HUES64 (cell line): ENCODE data around the gene SKIC8.

Source experiments
- H3K27ac ChIP-seq: 2 replicates; pipeline ENCODE4 v1.7.0; 2013; ENCODE audit warnings: low read depth, low read length, inconsistent platforms
- H3K27me3 ChIP-seq: 2 replicates; pipeline ENCODE4 v1.6.1; 2013; ENCODE audit warnings: mild to moderate bottlenecking, low read length; ENCODE audit not compliant: insufficient read depth
- H3K36me3 ChIP-seq: 2 replicates; pipeline ENCODE4 v1.6.1; 2013; ENCODE audit warnings: mild to moderate bottlenecking, low read length; ENCODE audit not compliant: insufficient read depth
- H3K4me1 ChIP-seq: 2 replicates; pipeline ENCODE4 v1.6.1; 2013; ENCODE audit warnings: mild to moderate bottlenecking, low read length, moderate library complexity; ENCODE audit not compliant: insufficient read depth
- H3K4me3 ChIP-seq: 2 replicates; pipeline ENCODE4 v1.5.1; 2013; ENCODE audit warnings: mild to moderate bottlenecking, low read length, moderate library complexity
- H3K9ac ChIP-seq: 2 replicates; pipeline ENCODE4 v1.6.1; 2013; ENCODE audit warnings: mild to moderate bottlenecking, low read depth, low read length
- H3K9me3 ChIP-seq: 2 replicates; pipeline ENCODE4 v1.6.1; 2013; ENCODE audit warnings: low read depth, low read length; ENCODE audit not compliant: insufficient read depth
- WGBS: fragments of 150-250, 120-280 bp; methylation state at CpG from one replicate; pipeline ENCODE4 v1.1.7; 2013; ENCODE audit warnings: missing lambda C conversion rate; 5-methylcytosine and 5-hydroxymethylcytosine counted together

Gene SKIC8

DNA sequence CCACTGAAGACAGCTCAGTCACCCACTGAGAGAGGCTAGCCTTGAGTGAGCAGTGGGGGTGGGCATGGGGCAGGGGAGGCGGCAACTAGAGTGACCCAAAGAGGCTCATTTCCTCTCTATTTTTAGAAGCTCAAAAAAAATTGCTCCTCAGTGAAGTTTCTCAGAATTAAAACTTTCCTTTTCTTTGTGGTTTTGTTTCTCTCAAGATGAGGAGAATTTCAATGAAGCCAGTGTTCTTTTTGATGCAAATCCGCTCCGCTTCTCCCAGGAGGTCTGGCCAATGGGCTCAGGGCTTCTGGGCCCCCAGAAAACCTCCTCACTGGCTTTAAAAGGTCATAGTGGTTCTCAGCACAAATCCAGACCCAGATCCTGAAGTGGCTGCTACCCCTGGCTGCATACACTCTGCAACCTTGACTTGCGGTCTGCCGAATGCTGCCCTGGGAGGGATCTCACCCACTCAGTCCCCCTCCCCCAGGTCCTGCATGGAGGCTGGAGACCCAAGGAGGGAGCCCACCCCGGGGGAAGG, 64.8 kb downstream of the SKIC8 start, which contains the start of gene ACSBG1:
ACSBG1 (minus strand) TSS at position 51 of the 526 bp plus-strand sequence. CDS start 64 bp downstream, outside the sequence.
- H3K9me3 ChIP-seq, result no peaks in the 10 kb centered on the region
- peaks cover 17% of the 10 kb centered on the region for H3K4me1 ChIP-seq
- H3K9ac ChIP-seq, result no peak within 1 kb of the TSS
- no peaks in the 10 kb centered on the region for H3K27me3 ChIP-seq
- peak within 1 kb of the TSS; percentile 69 for H3K27ac ChIP-seq
- 47% methylated on average over 5 of the region's 6 CpGs for WGBS
- no peaks in the 10 kb centered on the region for H3K36me3 ChIP-seq
- H3K4me3 ChIP-seq, result no peak within 1 kb of the TSS

DNA sequence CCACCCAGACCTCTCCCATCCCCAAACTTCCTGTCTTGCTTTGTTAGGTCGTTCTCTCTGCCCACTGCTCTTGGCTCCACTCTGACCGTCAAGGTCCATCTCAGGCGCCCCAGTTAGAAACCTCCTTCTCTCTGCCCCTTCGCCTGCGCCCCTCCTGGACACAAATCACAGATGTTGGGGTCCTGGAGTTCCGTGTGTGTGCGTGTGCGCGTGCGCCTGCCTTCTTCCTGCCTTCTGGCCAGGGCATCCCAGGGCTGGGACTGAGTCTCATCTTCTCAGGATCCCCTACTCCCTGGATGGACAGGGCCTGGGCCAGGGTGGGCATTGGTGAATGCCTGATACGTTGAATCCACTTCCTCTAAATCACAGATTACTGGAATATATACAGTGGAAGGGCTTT, 65.9 kb downstream of the SKIC8 start:
- Histone ChIP-seq H3K27me3 (no peaks in the 10 kb centered on the region), H3K4me3 (no peak overlapping the region), H3K36me3 (no peaks in the 10 kb centered on the region), H3K9me3 (no peaks in the 10 kb centered on the region), H3K4me1 (peaks cover 17% of the 10 kb centered on the region), H3K27ac (no peak overlapping the region), H3K9ac (no peak overlapping the region)
- WGBS, result 86% methylated on average over 10 of the region's 11 CpGs
